Keratinocyte (primary cell): ENCODE measurements around the gene ENTPD6. TPM values are rescaled to one million over a fixed set of nuclear protein-coding genes. Genes with fewer than 3 reads are reported as not detected.

ENCODE experiments used
- DNase-seq: peaks from one replicate; pipeline ENCODE4 v3.0.0-alpha.2; 2011; ENCODE audit warnings: low read depth, missing footprints, low spot score
- FAIRE-seq: peaks from 2 replicates; lab custom pipeline; 2011; peaks lifted over from hg19 to GRCh38; lab: Jason Lieb, UNC
- H2AFZ ChIP-seq: 2 replicates; pipeline ENCODE4 v1.6.0; 2012; ENCODE audit warnings: low read length, control low read depth, inconsistent platforms; ENCODE audit not compliant: control insufficient read depth
- H3K27ac ChIP-seq: 2 replicates; pipeline ENCODE4 v1.5.1; 2011; ENCODE audit warnings: low read length; ENCODE audit not compliant: control insufficient read depth, insufficient read depth
- H3K27me3 ChIP-seq: 3 replicates; pipeline ENCODE4 v1.6.0; 2011; ENCODE audit warnings: low read length; ENCODE audit not compliant: control insufficient read depth, insufficient read depth; ENCODE audit errors: extremely low read depth
- H3K36me3 ChIP-seq, 2 experiments: 2 replicates in 1 of 2; 3 replicates in 1 of 2; pipeline ENCODE4 v1.5.1; 2011; ENCODE audit warnings: low read length in 2 of 2, mild to moderate bottlenecking in 1 of 2; ENCODE audit not compliant: control insufficient read depth in 2 of 2, insufficient read depth in 2 of 2; ENCODE audit errors: extremely low read depth in 1 of 2
- H3K4me1 ChIP-seq: 3 replicates; pipeline ENCODE4 v1.5.1; 2011; ENCODE audit warnings: low read length; ENCODE audit not compliant: control insufficient read depth, insufficient read depth; ENCODE audit errors: extremely low read depth
- H3K4me2 ChIP-seq: 3 replicates; pipeline ENCODE4 v1.6.0; 2011; ENCODE audit warnings: low read depth, low read length; ENCODE audit not compliant: control insufficient read depth, insufficient read depth; ENCODE audit errors: extremely low read depth
- H3K4me3 ChIP-seq, 3 experiments: fragments of 200-600 bp in 1 of 3; sonication (generic) in 1 of 3; 2 replicates in 2 of 3; 3 replicates in 1 of 3; pipeline ENCODE4 v1.5.1; 2011 to 2016; ENCODE audit warnings: low read length in 3 of 3, mild to moderate bottlenecking in 3 of 3, control low read depth in 2 of 3, inconsistent platforms in 1 of 3, low read depth in 1 of 3, mixed read lengths in 1 of 3, mixed run types in 1 of 3, moderate library complexity in 1 of 3; ENCODE audit not compliant: control insufficient read depth in 2 of 3, insufficient read depth in 2 of 3; ENCODE audit errors: extremely low read depth in 1 of 3
- H3K79me2 ChIP-seq: 2 replicates; pipeline ENCODE4 v1.6.0; 2012; ENCODE audit warnings: low read length; ENCODE audit not compliant: control insufficient read depth, insufficient read depth
- H3K9ac ChIP-seq: 3 replicates; pipeline ENCODE4 v1.6.0; 2011; ENCODE audit warnings: low read length; ENCODE audit not compliant: control insufficient read depth, insufficient read depth; ENCODE audit errors: extremely low read depth
- H3K9me1 ChIP-seq: 3 replicates; pipeline ENCODE4 v1.6.0; 2011; ENCODE audit warnings: low read length; ENCODE audit not compliant: control insufficient read depth, insufficient read depth; ENCODE audit errors: extremely low read depth
- H3K9me3 ChIP-seq: 2 replicates; pipeline ENCODE4 v1.5.1; 2012; ENCODE audit warnings: low read depth, low read length; ENCODE audit not compliant: control insufficient read depth
- H4K20me1 ChIP-seq: 3 replicates; pipeline ENCODE4 v1.6.0; 2011; ENCODE audit warnings: low read length; ENCODE audit not compliant: control insufficient read depth, insufficient read depth; ENCODE audit errors: extremely low read depth
- CTCF ChIP-seq, 3 experiments: IDR thresholded peaks in 1 of 3; conservative IDR thresholded peaks in 1 of 3; optimal IDR thresholded peaks in 1 of 3; 2 replicates in 2 of 3; 3 replicates in 1 of 3; pipeline versions ENCODE3 to v1.5.1; 2011; ENCODE audit warnings: low read length in 3 of 3, mild to moderate bottlenecking in 3 of 3, moderate library complexity in 2 of 3, control low read depth in 1 of 3, inconsistent platforms in 1 of 3; ENCODE audit not compliant: insufficient read depth in 2 of 3; ENCODE audit errors: extremely low read depth in 1 of 3
- EZH2 ChIP-seq: IDR thresholded peaks from one replicate; pipeline ENCODE4 v1.6.1; 2012; ENCODE audit warnings: inconsistent platforms, mild to moderate bottlenecking, low read length, moderate library complexity
- dilution Hi-C: fragments of 300-500 bp; cut with MboI; formaldehyde crosslinking; loops from one replicate; pipeline ENCODE4 v1.7.0; 2020; ENCODE audit warnings: low sequenced_read_pairs; ENCODE audit not compliant: extremely low pct_ligation_motif_present
- polyA plus RNA-seq, 5 experiments: library from polyadenylated mRNA; depleted of rRNA in 3 of 5; stranded (reverse) in 3 of 5; stranded (forward) in 1 of 5; unstranded in 1 of 5; fragments of >200 nt; gene quantifications; 1 replicate in 1 of 5; 2 replicates in 3 of 5; 3 replicates in 1 of 5; pipeline versions ENCODE4 v1.2.1 to v1.2.3, GENCODE V29; 2011 to 2012; ENCODE audit warnings: missing spikeins in 2 of 5, low read depth in 1 of 5, low replicate concordance in 1 of 5

ENTPD6 gene
- polyA plus RNA-seq, 1 donor (not counting 4 experiments of a cell fraction or from before 2014, with no cell fraction given), result 57.8 TPM

- Histone ChIP-seq H3K4me3 (no peak overlapping the region), H4K20me1 (no peaks in the 10 kb centered on the region)
These were observed 18.3 kb downstream of the ENTPD6 start for GRCh38 chr20:25213566-25214425.

GRCh38 chr20:25214426-25214790, 18.9 kb downstream of the ENTPD6 start:
- DNase-seq, result no peak
- H3K4me2 ChIP-seq, result no peak overlapping the region
- no peaks in the 10 kb centered on the region for H3K27me3 ChIP-seq
- no peak overlapping the region for H3K4me3 ChIP-seq
- TF ChIP-seq EZH2 (no peak), CTCF (optimal IDR thresholded peaks at IDR 0.05 in 1 of 3, IDR thresholded peaks at IDR 0.05 in 1 of 3, conservative IDR thresholded peaks at IDR 0.05 in 1 of 3; ENCODE audit: extremely low read depth in 1 of 3, insufficient read depth in 2 of 3, low read length in 3 of 3) (no peak)
- FAIRE-seq, result no peak
- no peaks in the 10 kb centered on the region for H3K9me3 ChIP-seq
- H3K79me2 ChIP-seq, result no peaks in the 10 kb centered on the region
- H3K9me1 ChIP-seq, result no peaks in the 10 kb centered on the region
- dilution Hi-C loops, result no loop called here
- no peak overlapping the region for H3K9ac ChIP-seq
- H3K4me1 ChIP-seq, result no peaks in the 10 kb centered on the region
- H3K27ac ChIP-seq, result no peak overlapping the region
- peaks cover 46 to 49% of the 10 kb centered on the region in 2 experiments for H3K36me3 ChIP-seq
- H2AFZ ChIP-seq, result no peak overlapping the region
- no peaks in the 10 kb centered on the region for H4K20me1 ChIP-seq

More at GRCh38 chr20:25213566-25214425, 18.3 kb downstream of the ENTPD6 start:
- Histone ChIP-seq H3K9ac (no peak overlapping the region), H3K27ac (no peak overlapping the region), H3K27me3 (no peaks in the 10 kb centered on the region), H3K36me3 (peaks cover 45 to 46% of the 10 kb centered on the region in 2 experiments), H3K79me2 (no peaks in the 10 kb centered on the region), H3K4me2 (no peak overlapping the region), H2AFZ (no peak overlapping the region), H3K9me3 (no peaks in the 10 kb centered on the region), H3K4me1 (no peaks in the 10 kb centered on the region), H3K9me1 (no peaks in the 10 kb centered on the region)
- dilution Hi-C loops, result no loop called here
- no peak for FAIRE-seq
- no peak for DNase-seq
- no peak for TF ChIP-seq EZH2
- TF ChIP-seq CTCF (optimal IDR thresholded peaks at IDR 0.05 in 1 of 3, IDR thresholded peaks at IDR 0.05 in 1 of 3, conservative IDR thresholded peaks at IDR 0.05 in 1 of 3; ENCODE audit: extremely low read depth in 1 of 3, insufficient read depth in 2 of 3, low read length in 3 of 3), result no peak
